Activated T-cell treated with anti-CD3 and anti-CD28 coated beads, Interleukin-2, amount 50 U/mL, for 4 hours (primary cell): Measurements from ENCODE around the gene UVRAG. TPM values are rescaled to one million over a fixed set of nuclear protein-coding genes. Genes with fewer than 3 reads are reported as not detected.
"Not testable (repeated sequence)": the region's sequence is repeated elsewhere in the genome, so short reads cannot be mapped to it uniquely, and the experiment has no call there.

Source experiments
- ATAC-seq, 2 donors: fragments of 200-7000 bp; cut with Tn5 transposase; one replicate each; pipeline ENCODE4 v1.10.0; 2021
- DNase-seq: peaks from one replicate; pipeline ENCODE4 v3.0.0-alpha.2; 2020
- H3K27me3 Mint-ChIP-seq: one replicate; pipeline ENCODE4 v1.8.0; 2021; ENCODE audit warnings: low read depth, mixed read lengths
- H3K36me3 Mint-ChIP-seq: one replicate; pipeline ENCODE4 v1.8.0; 2022; ENCODE audit warnings: mixed read lengths; ENCODE audit not compliant: insufficient read depth
- H3K4me1 Mint-ChIP-seq: one replicate; pipeline ENCODE4 v1.8.0; 2021; ENCODE audit warnings: low read depth, mixed read lengths
- H3K4me3 Mint-ChIP-seq: one replicate; pipeline ENCODE4 v1.8.0; 2021; ENCODE audit warnings: mild to moderate bottlenecking, moderate library complexity, mixed read lengths
- H3K9me3 Mint-ChIP-seq: one replicate; pipeline ENCODE4 v1.8.0; 2021; ENCODE audit warnings: mixed read lengths
- total RNA-seq, 3 donors: library from RNA; stranded (reverse); gene quantifications; one replicate each; pipeline ENCODE4 v1.2.1, GENCODE V29; 2021

UVRAG gene
- total RNA-seq, 3 donors from 2014 or later = 14.4 to 15.8 (median 14.5) TPM

DNA sequence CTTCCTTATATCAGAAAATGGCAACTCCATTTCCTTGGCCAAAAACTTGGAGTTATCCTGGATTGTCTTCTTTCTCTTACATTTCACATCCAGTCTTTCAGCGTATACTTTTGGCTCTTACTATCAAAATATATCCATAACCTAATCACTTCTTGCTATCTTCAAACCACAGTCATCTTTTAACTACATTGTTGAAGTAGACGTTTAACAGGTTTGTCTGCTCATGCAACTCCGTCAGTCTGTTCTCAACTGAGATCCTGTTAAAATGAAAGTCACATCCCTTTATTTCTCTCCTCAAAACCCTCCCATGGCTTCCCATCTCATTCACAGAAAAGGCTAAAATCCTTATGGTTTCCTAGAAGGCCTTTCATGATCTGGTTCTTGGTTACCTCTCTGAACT is 41.9 kb downstream of the UVRAG start:
- Mint-ChIP-seq H3K4me1 (peaks cover 10% of the 10 kb centered on the region), H3K36me3 (peaks cover 17% of the 10 kb centered on the region), H3K27me3 (no peaks in the 10 kb centered on the region), H3K4me3 (no peak overlapping the region), H3K9me3 (no peaks in the 10 kb centered on the region)
- no peak for DNase-seq
- no peak for ATAC-seq

DNA sequence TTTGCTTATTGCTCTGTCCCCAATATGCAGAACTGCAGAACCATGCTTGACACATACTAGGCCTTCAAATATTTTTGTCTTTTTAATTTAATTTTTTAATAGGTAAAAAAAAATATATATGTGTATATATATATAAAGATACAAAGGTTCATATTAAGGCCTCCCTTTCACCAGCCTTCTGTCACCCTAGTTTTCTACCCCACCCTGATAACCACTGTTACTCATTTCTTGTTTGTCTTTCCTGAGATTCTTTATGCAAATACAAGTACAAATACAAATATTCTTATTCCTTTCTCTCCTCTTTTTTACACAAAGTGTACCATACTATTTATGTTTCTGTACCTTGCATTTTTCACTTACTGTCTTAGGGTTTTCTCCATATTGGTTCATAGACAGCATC is 43.0 kb downstream of the UVRAG start:
- Mint-ChIP-seq H3K4me3 (no peak overlapping the region), H3K4me1 (peaks cover 10% of the 10 kb centered on the region), H3K27me3 (no peaks in the 10 kb centered on the region), H3K9me3 (no peaks in the 10 kb centered on the region), H3K36me3 (peaks cover 24% of the 10 kb centered on the region)
- DNase-seq (no peak), ATAC-seq (no peak)

DNA sequence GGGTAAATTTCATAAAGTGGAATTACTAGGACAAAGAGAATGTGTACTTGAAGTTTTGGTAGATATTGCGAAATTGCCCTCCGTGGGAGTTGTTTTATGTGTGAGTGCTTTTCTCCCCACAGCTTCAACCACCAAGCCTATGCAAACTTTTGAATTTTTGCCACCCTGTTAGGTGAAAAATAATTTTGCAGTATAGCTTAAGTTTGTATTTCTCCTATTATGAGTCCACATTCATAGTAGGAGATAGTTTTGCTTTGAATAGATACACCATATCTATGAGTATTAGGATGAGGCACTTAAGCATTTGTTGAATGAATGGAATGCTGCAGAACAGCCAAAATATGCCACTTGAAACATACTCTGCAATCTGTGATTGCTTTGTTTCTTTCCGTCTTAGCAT is 43.6 kb downstream of the UVRAG start:
- DNase-seq = no peak
- peaks cover 10% of the 10 kb centered on the region for H3K4me1 Mint-ChIP-seq
- no peaks in the 10 kb centered on the region for H3K9me3 Mint-ChIP-seq
- H3K27me3 Mint-ChIP-seq = no peaks in the 10 kb centered on the region
- no peak overlapping the region for H3K4me3 Mint-ChIP-seq
- no peak for ATAC-seq
- H3K36me3 Mint-ChIP-seq = peaks cover 24% of the 10 kb centered on the region

DNA sequence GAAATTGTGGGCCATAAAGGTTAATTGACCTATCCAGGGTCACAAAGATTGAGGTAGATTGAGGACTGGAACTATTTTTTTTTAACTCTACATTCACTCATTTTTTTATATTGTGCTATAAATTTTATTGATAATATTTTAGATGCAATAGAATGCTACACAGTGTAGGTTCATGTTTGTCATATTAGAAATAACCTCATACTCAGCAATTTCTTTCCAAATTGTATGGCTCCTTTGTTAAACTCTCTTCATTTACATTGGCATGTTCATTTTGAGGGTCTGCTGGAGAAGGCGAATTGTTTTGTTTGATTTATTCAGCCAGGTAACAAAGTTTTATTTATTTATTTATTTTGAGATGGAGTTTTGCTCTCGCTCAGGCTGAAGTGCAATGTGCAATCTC is 44.6 kb downstream of the UVRAG start:
- Mint-ChIP-seq H3K4me3 (no peak overlapping the region), H3K36me3 (peaks cover 24% of the 10 kb centered on the region), H3K4me1 (peaks cover 10% of the 10 kb centered on the region), H3K27me3 (no peaks in the 10 kb centered on the region), H3K9me3 (no peaks in the 10 kb centered on the region)
- ATAC-seq = no peak
- no peak for DNase-seq

DNA sequence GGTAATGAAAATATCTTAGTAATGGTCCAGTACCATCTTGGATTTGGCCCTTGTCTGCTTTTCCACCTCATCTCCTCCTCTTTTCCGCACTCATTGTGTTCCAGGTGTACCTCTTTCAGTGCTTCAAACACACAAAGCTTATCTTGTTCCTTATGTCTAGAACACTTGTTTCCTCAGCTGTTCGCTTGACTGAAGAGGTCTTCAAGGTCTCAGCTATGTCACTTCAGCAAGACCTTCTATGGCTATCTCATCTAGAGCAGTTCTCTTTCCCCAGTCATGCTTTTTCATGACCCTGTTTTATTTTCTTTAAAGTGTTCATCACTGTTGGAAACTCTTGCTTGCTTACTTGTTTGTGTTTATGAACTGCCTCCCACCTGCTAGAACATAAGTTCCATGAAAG is 47.4 kb downstream of the UVRAG start:
- Mint-ChIP-seq H3K9me3 (no peaks in the 10 kb centered on the region), H3K27me3 (no peaks in the 10 kb centered on the region), H3K4me3 (no peak overlapping the region), H3K4me1 (peaks cover 7% of the 10 kb centered on the region), H3K36me3 (peaks cover 9% of the 10 kb centered on the region)
- no peak for DNase-seq
- ATAC-seq = no peak

DNA sequence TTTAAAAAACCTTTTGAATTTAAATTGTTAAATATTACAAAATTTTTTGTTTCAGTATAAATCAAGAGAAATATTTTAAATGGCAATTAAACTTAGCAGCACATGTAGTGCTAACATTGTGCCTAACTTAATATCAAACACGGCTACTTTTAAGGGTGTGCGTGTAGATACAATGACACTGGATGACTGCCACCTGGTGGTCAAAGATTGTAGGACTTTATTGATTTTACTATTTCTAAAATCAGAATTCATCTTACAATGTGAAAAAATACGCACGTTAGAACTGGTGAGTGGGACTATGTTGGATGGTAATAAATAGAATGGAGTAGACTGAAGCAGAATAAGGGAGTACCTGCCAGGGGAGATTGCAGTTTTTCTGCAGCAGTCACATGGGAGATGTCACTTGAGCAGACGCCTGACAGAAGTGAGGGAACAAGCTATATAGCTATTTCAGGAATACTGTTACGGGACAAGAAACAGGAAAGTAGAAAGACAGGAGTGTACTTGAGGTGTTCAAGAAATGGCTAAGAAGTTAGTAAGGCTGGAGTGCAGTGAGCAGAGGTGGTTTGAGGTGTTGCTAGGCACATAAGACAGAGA is 52.9 kb downstream of the UVRAG start:
- H3K4me3 Mint-ChIP-seq = no peak overlapping the region
- ATAC-seq = no peak
- H3K9me3 Mint-ChIP-seq = no peaks in the 10 kb centered on the region
- peaks cover 16% of the 10 kb centered on the region for H3K4me1 Mint-ChIP-seq
- DNase-seq = peak; percentile 17
- H3K27me3 Mint-ChIP-seq = no peaks in the 10 kb centered on the region
- H3K36me3 Mint-ChIP-seq = no peaks in the 10 kb centered on the region

DNA sequence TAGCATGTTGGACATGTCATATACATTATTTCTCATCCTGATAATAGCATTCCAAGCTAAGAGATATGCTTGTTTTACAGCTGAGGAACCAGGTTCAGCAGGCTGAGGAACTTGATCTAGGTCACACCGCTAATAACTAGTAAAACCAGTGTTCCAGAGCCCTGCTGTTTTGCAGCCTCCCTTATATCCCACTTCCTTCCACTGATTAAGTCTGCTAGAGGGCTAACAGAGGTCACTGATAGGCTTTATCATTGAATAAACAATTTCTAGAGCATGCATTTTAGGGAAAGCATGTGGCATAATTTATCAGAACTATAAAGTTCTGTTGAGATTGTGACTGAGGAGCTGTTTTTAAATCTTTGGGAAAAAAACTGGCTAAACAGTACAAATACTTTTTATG is 54.0 kb downstream of the UVRAG start:
- no peak for ATAC-seq
- no peaks in the 10 kb centered on the region for H3K36me3 Mint-ChIP-seq
- DNase-seq = no peak
- no peaks in the 10 kb centered on the region for H3K27me3 Mint-ChIP-seq
- no peak overlapping the region for H3K4me3 Mint-ChIP-seq
- no peaks in the 10 kb centered on the region for H3K9me3 Mint-ChIP-seq
- H3K4me1 Mint-ChIP-seq = peaks cover 27% of the 10 kb centered on the region

DNA sequence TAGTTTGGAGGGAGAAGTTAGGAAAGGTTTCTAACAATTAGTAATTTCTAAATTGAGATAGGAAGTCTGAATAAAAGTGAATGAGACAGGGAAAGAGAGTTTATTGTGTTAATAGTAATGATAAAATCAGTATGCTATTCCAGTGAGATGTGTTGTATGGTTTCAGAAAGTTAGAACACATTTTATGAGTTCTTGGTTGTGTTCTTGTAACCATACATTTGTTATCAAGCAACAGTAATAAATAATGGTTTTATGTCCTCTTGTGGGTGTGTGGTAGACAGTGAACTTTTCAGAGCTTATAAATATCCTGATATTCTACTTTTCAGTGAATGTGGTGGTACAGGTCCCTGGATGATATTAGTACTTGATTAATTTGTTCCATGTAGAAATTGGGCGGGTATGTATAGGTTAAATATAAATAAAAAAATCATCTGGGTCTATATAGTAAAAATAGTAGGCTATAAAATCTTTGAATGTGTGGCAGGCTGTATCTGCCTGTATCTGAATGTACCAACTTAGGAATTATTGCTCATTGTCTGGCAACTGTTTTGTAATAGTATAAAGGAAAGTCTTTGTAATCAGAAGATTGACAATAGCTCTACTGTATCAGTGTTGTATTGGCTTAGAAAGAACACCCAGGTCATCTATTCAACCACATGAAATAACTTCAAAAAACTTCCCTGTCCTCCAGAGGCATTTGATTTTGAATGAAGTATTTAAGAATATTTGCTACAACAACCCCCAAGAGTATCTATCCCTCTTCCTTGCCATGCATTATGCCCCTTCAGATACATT is 54.8 kb downstream of the UVRAG start:
- no peak for ATAC-seq
- H3K4me1 Mint-ChIP-seq = peaks cover 31% of the 10 kb centered on the region
- no peaks in the 10 kb centered on the region for H3K9me3 Mint-ChIP-seq
- H3K27me3 Mint-ChIP-seq = no peaks in the 10 kb centered on the region
- DNase-seq = no peak
- no peaks in the 10 kb centered on the region for H3K36me3 Mint-ChIP-seq
- no peak overlapping the region for H3K4me3 Mint-ChIP-seq

DNA sequence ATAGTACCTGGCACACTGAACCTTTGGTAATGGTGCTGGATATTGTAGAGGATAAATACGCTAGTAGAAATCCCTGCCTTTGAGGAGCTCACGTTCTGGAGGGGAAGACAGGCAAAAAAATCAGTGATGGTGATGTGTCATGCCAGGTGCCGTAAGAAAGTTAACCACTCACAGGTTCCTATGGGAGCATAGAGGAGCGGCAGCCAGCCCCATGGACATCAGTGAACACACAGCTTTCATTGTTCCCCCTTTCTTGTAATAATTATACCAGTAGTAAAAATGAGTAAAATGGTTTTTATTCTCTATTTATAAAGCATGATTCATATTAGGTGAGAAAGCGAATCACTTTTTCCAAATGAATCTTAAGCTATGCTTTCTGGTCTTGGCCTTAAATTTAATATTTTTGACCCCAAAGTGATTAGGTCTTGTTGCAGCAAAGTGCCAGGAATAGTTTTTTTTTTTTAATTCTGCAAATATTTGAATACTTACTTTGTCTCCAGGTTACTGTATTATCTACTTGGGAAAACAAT is 57.9 kb downstream of the UVRAG start:
- Mint-ChIP-seq H3K4me1 (peaks cover 26% of the 10 kb centered on the region), H3K36me3 (no peaks in the 10 kb centered on the region), H3K27me3 (no peaks in the 10 kb centered on the region), H3K4me3 (peak overlapping the region; percentile 7), H3K9me3 (no peaks in the 10 kb centered on the region)
- DNase-seq (no peak), ATAC-seq (no peak)

DNA sequence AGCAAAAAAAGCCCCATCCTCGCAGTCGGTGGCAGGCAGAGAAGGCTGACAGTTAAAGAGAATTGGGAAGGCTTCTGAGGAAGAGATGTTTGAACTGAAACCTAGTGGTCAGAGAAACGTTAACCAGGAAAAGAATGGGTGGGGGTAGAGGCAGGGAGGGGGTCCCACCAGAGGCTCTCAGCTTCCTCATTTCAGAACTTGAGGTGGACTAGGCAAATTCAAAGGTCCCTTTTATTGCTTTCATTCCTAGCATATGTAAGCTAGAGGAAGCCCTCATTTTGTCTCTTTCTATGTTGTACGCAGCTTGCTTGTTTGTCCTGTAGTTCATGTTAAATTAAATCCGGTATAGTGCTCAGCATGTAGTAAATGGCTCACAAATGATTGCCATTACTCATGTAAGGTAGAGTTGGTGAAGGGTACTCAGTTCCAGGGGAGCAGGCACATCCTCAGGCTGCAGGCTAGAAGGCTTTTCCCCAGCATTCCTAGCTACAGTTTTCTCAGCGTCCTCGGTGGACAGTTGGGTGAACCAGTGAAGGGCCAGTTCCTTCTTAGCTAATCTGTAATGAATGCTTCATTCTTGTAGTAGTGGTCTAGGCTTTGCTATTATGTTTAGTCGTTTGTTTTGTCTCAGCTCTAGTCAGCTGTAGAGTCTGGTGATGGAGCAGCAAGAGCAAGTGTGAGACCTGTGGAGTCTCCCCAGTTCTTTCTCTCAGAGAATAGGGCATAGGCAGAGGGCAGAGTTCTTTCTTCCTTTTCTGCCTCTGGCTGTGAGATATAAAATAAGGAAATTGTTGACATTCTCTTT is 58.6 kb downstream of the UVRAG start:
- Mint-ChIP-seq H3K4me3 (peak overlapping the region; percentile 7), H3K36me3 (no peaks in the 10 kb centered on the region), H3K27me3 (no peaks in the 10 kb centered on the region), H3K4me1 (peaks cover 24% of the 10 kb centered on the region), H3K9me3 (no peaks in the 10 kb centered on the region)
- DNase-seq (no peak), ATAC-seq (peak in 1 of 2 donors; percentile 14)

DNA sequence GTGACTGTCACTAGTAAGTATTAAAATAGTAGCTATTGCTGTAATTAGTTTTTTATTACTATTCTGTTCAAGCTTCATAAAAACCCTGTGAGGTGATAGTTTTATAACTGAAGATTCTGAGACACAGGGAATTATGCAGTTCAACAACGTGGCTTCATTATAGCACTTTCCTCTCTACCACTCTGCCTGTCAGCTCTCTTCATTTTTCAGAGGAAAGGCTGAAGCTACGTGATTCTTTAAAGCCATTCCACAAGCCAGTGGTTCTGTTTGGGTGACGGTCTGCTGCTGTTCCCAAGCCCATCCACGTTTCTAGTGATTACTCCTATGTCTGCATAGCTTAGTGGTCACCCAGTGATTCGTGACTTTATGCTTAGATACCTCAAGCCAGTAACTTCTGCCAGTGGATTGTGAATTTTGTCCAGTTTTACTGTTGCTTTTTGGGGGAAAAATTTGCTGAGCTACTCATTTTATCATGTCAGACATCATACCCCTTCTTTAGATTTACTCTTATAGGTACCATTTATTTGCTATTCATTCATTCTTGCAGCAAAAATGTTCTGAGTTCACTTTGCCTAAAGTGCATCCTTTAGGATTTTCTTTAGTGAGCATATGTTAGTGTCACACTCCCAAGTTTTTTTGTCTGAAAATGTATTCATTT is 59.8 kb downstream of the UVRAG start:
- H3K9me3 Mint-ChIP-seq = no peaks in the 10 kb centered on the region
- H3K4me1 Mint-ChIP-seq = peaks cover 24% of the 10 kb centered on the region
- H3K36me3 Mint-ChIP-seq = peaks cover 2% of the 10 kb centered on the region
- H3K4me3 Mint-ChIP-seq = no peak overlapping the region
- ATAC-seq (no peak), DNase-seq (no peak)
- no peaks in the 10 kb centered on the region for H3K27me3 Mint-ChIP-seq

DNA sequence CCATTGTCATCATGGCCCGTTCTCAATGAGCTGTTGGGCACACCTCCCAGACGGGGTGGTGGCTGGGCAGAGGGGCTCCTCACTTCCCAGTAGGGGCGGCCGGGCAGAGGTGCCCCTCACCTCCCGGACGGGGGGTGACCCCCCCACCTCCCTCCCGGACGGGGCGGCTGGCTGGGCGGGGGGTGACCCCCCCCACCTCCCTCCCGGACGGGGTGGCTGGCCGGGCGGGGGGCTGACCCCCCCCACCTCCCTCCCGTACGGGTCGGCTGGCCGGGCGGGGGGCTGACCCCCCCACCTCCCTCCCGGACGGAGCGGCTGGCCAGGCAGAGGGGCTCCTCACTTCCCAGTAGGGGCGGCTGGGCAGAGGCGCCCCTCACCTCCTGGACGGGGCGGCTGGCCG is 62.3 kb downstream of the UVRAG start:
- not testable (repeated sequence) for ATAC-seq, H3K27me3 Mint-ChIP-seq

DNA sequence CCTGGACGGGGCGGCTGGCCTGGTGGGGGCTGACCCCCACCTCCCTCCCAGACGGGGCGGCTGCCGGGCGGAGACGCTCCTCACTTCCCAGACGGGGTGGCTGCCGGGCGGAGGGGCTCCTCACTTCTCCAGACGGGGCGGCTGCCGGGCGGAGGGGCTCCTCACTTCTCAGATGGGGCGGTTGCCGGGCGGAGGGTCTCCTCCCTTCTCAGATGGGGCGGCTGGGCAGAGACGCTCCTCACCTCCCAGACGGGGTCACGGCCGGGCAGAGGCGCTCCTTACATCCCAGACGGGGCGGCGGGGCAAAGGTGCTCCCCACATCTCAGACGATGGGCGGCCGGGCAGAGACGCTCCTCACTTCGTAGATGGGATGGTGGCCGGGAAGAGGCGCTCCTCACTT is 62.9 kb downstream of the UVRAG start:
- not testable (repeated sequence) for H3K27me3 Mint-ChIP-seq, H3K9me3 Mint-ChIP-seq, H3K36me3 Mint-ChIP-seq, DNase-seq, H3K4me3 Mint-ChIP-seq, ATAC-seq
- H3K4me1 Mint-ChIP-seq = peaks cover 17% of the 10 kb centered on the region

More for the DNA sequence above, 62.3 kb downstream of the UVRAG start:
- H3K4me1 Mint-ChIP-seq = peaks cover 21% of the 10 kb centered on the region
- not testable (repeated sequence) for H3K9me3 Mint-ChIP-seq, DNase-seq, H3K4me3 Mint-ChIP-seq, H3K36me3 Mint-ChIP-seq

DNA sequence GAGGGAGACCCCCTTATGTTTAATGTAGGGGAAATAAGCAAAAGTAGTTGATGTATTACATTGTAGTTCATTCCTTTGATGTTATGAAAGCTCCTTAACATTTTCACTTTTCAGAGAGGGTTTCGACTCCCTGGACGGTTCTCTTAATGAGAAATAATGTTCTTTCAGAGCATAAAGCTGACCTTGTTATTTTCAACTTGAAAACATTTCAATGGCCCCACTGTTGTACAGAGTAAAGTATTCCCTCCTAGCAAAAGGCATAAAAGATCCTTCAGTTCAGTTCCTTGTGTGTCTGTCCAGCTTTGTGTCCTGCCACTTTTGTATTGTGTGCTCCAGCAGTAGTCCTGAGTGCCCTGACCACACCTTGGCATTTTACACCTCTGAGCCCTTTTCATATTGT is 63.9 kb downstream of the UVRAG start:
- no peaks in the 10 kb centered on the region for H3K27me3 Mint-ChIP-seq
- H3K4me3 Mint-ChIP-seq = no peak overlapping the region
- no peak for DNase-seq
- ATAC-seq = no peak
- H3K36me3 Mint-ChIP-seq = peaks cover 9% of the 10 kb centered on the region
- H3K9me3 Mint-ChIP-seq = no peaks in the 10 kb centered on the region
- peaks cover 9% of the 10 kb centered on the region for H3K4me1 Mint-ChIP-seq
